GM10248 (cell line): ENCODE results near the gene MTX3.

Experiments
- CTCF ChIA-PET: fragments of 300-600 bp; sonication (Branson Sonifier 250); formaldehyde crosslinking; extraction: SDS; loops from one replicate; lab custom pipeline; 2021; ENCODE audit warnings: antibody characterized with exemption; lab: Yijun Ruan, JAX
- POLR2A ChIA-PET: fragments of 350-650 bp; sonication (Branson Sonifier 250); formaldehyde crosslinking; extraction: SDS; loops from one replicate; lab custom pipeline; 2020; ENCODE audit warnings: antibody characterized with exemption; lab: Yijun Ruan, JAX
- DNase-seq: peaks from one replicate; pipeline ENCODE4 v3.0.0; 2012; ENCODE audit errors: extremely low spot score
- CTCF ChIP-seq: IDR thresholded peaks from 2 replicates; pipeline ENCODE4 v1.5.1; 2012; ENCODE audit warnings: mild to moderate bottlenecking, low read depth; ENCODE audit errors: extremely low read depth, missing control alignments, control extremely low read depth

MTX3 gene

GRCh38 chr5:79990598-79991507 is at the start of gene MTX3:
MTX3 (minus strand) TSS chr5:79991262; CDS start chr5:79991238, 24 bp downstream.
- DNase-seq: peak; percentile 82
- no peak for TF ChIP-seq CTCF
- ChIA-PET POLR2A (interaction anchor here (1.2 kb wide), 1 partner anchor 475 kb away, joined by 3 read pairs; no protein-coding TSS in a partner anchor), CTCF (interaction anchor here (1.1 to 1.5 kb wide), 3 partner anchors 9 to 101 kb away, joined by 3 read pairs; no protein-coding TSS in a partner anchor)

- TF ChIP-seq CTCF: no peak
- POLR2A ChIA-PET: no interaction called here
- CTCF ChIA-PET: no interaction called here
- DNase-seq: no peak
These were observed 48.6 kb upstream of the MTX3 start for GRCh38 chr5:80039650-80040049.

GRCh38 chr5:80037366-80037765 is 46.3 kb upstream of the MTX3 start:
- ChIA-PET CTCF (interaction anchor here (1.1 to 1.3 kb wide), 3 partner anchors 9 to 46 kb away, joined by 3 read pairs; no protein-coding TSS in a partner anchor), POLR2A (interaction anchor here (0.7 kb wide), 1 partner anchor 8 kb away, joined by 4 read pairs; no protein-coding TSS in a partner anchor)
- DNase-seq: no peak
- no peak for TF ChIP-seq CTCF

GRCh38 chr5:80036615-80037014 is 45.6 kb upstream of the MTX3 start:
- POLR2A ChIA-PET: interaction anchor here (0.7 kb wide), 1 partner anchor 8 kb away, joined by 4 read pairs; no protein-coding TSS in a partner anchor
- CTCF ChIA-PET: interaction anchor here (1.3 kb wide), 1 partner anchor 10 kb away, joined by 3 read pairs; no protein-coding TSS in a partner anchor

GRCh38 chr5:80035839-80036238 is 44.8 kb upstream of the MTX3 start:
- ChIA-PET CTCF (no interaction called here), POLR2A (no interaction called here)
- TF ChIP-seq CTCF: no peak
- no peak for DNase-seq

More at GRCh38 chr5:80036615-80037014, 45.6 kb upstream of the MTX3 start:
- TF ChIP-seq CTCF: no peak
- DNase-seq: no peak

- POLR2A ChIA-PET: no interaction called here
- CTCF ChIA-PET: interaction anchor here (0.8 kb wide), 1 partner anchor 446 kb away, joined by 3 read pairs; no protein-coding TSS in a partner anchor
- TF ChIP-seq CTCF: no peak
- no peak for DNase-seq
These were observed 44.1 kb upstream of the MTX3 start, which contains the start of gene THBS4 for GRCh38 chr5:80034962-80035821. THBS4 (plus strand) TSS chr5:80035348; CDS start chr5:80035538, 190 bp downstream.
